Panc1 (cell line): ENCODE measurements around the gene KRCC1. TPM values are rescaled to one million over a fixed set of nuclear protein-coding genes. Genes with fewer than 3 reads are reported as not detected.

Experiments used
- ATAC-seq: fragments of 200-7000 bp; cut with Tn5 transposase; 2 replicates; pipeline ENCODE4 v1.9.1; 2020; ENCODE audit warnings: mild to moderate bottlenecking, moderate library complexity
- BruUV-seq: library from RNA; stranded (reverse); fragments of 400-500 nt; replicated peaks from 2 replicates; lab custom pipeline; 2021; lab: Mats Ljungman, UMichigan
- CTCF ChIA-PET: fragments of 300-600 bp; sonication (Branson Sonifier 250); formaldehyde crosslinking; loops from one replicate; lab custom pipeline; 2022; ENCODE audit warnings: antibody characterized with exemption; lab: Charles Lee
- POLR2A ChIA-PET: fragments of 300-600 bp; sonication (Branson Sonifier 250); formaldehyde crosslinking; loops from one replicate; lab custom pipeline; 2022; ENCODE audit warnings: antibody characterized with exemption; lab: Charles Lee
- DNase-seq: peaks from one replicate; pipeline ENCODE4 v3.0.0-alpha.2; 2010; ENCODE audit warnings: low read depth, low spot score
- H3K27ac ChIP-seq: 2 replicates; pipeline ENCODE4 v1.5.1; 2011; ENCODE audit warnings: mild to moderate bottlenecking, low read length, inconsistent platforms
- H3K27me3 ChIP-seq: fragments of 200-500 bp; sonication (Bioruptor generic); 2 replicates; pipeline ENCODE4 v1.6.0; 2014; ENCODE audit warnings: low read length, inconsistent platforms; ENCODE audit not compliant: control insufficient read depth, insufficient read depth
- H3K36me3 ChIP-seq: fragments of 200-500 bp; sonication (Bioruptor generic); 2 replicates; pipeline ENCODE4 v1.5.1; 2014; ENCODE audit warnings: inconsistent platforms, mild to moderate bottlenecking, low read length, moderate library complexity; ENCODE audit not compliant: control insufficient read depth, insufficient read depth
- H3K4me1 ChIP-seq: 2 replicates; pipeline ENCODE4 v1.5.1; 2011; ENCODE audit warnings: inconsistent platforms, mild to moderate bottlenecking, low read length, moderate library complexity; ENCODE audit not compliant: control insufficient read depth, insufficient read depth
- H3K4me3 ChIP-seq, 2 experiments: 2 replicates each; pipeline ENCODE4 v1.5.1; 2011 to 2012; ENCODE audit warnings: low read depth in 2 of 2, low read length in 2 of 2, mild to moderate bottlenecking in 2 of 2, inconsistent platforms in 1 of 2, moderate library complexity in 1 of 2
- H3K9me3 ChIP-seq: fragments of 200-500 bp; sonication (Bioruptor generic); 2 replicates; pipeline ENCODE4 v1.5.1; 2014; ENCODE audit warnings: low read depth, mild to moderate bottlenecking, inconsistent platforms, low read length, moderate library complexity; ENCODE audit not compliant: control insufficient read depth, insufficient read depth
- POLR2AphosphoS5 ChIP-seq: IDR thresholded peaks from 2 replicates; pipeline ENCODE4 v1.6.1; 2012; ENCODE audit warnings: mild to moderate bottlenecking, low read depth, low read length, moderate library complexity
- SIN3A ChIP-seq: IDR thresholded peaks from 2 replicates; pipeline ENCODE4 v1.6.1; 2012; ENCODE audit warnings: low read depth, mild to moderate bottlenecking, low read length, moderate library complexity, borderline replicate concordance; ENCODE audit not compliant: insufficient read depth
- TCF7L2 ChIP-seq: IDR thresholded peaks from 2 replicates; pipeline ENCODE4 v1.6.1; 2011; ENCODE audit warnings: mild to moderate bottlenecking, low read depth, low read length, inconsistent platforms
- in situ Hi-C: cut with HindIII; loops from 2 replicates; pipeline ENCODE4 v1.10.0; 2016; ENCODE audit warnings: low sequenced_read_pairs, low pct_unique_long_range_greater_than_20kb
- intact Hi-C: fragments of 100-400 bp; cut with micrococcal nuclease; formaldehyde crosslinking; loops from one replicate; pipeline ENCODE4 v1.10.0; 2022; ENCODE audit not compliant: unreplicated experiment
- total RNA-seq: library from RNA; stranded (reverse); gene quantifications from one replicate; pipeline ENCODE4 v1.2.1, GENCODE V29; 2021; ENCODE audit not compliant: unreplicated experiment
- TF ChIP-seq, protein P1 (sequence below): fragments of 450-650 bp; IDR thresholded peaks from 2 replicates; pipeline ENCODE4 v1.5.1; 2017; ENCODE audit warnings: mild to moderate bottlenecking
- TF ChIP-seq, protein P2 (sequence below), 2 experiments: IDR thresholded peaks; 2 replicates each; pipeline ENCODE4 v1.6.1; 2011 to 2012; ENCODE audit warnings: low read depth in 2 of 2, control low read depth in 1 of 2, low read length in 1 of 2, mild to moderate bottlenecking in 1 of 2, moderate library complexity in 1 of 2; ENCODE audit not compliant: insufficient read depth in 1 of 2

The KRCC1 gene
- total RNA-seq, 1 experiment from 2014 or later, result 7.6 TPM

DNA sequence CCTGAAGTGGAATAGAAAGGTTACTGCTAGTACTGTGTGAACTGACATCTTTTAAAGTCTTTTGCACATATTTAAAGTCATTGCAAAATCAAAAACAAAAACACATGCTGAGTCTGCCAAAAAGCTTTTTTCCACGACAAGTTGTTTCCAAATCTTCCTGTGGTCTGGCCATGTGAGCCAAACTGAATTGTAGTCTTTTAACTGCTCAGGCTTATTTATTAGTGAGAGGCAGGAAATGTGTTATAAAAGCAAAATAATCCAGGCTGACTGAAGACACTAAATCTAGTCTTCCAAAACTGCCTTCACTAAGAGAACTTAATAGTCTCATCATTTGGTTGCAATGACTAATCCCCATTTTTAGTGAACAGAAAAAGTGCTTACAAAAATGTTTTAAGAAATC lies 2.3 kb downstream of the KRCC1 start:
- intact Hi-C loops (no loop called here), in situ Hi-C loops (no loop called here)
- ATAC-seq, result no peak
- no TSS peak for BruUV-seq
- ChIA-PET CTCF (no interaction called here), POLR2A (no interaction called here)
- no peak overlapping the region for H3K4me3 ChIP-seq
- no peak for DNase-seq
- TF ChIP-seq, protein P1, sequence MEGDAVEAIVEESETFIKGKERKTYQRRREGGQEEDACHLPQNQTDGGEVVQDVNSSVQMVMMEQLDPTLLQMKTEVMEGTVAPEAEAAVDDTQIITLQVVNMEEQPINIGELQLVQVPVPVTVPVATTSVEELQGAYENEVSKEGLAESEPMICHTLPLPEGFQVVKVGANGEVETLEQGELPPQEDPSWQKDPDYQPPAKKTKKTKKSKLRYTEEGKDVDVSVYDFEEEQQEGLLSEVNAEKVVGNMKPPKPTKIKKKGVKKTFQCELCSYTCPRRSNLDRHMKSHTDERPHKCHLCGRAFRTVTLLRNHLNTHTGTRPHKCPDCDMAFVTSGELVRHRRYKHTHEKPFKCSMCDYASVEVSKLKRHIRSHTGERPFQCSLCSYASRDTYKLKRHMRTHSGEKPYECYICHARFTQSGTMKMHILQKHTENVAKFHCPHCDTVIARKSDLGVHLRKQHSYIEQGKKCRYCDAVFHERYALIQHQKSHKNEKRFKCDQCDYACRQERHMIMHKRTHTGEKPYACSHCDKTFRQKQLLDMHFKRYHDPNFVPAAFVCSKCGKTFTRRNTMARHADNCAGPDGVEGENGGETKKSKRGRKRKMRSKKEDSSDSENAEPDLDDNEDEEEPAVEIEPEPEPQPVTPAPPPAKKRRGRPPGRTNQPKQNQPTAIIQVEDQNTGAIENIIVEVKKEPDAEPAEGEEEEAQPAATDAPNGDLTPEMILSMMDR, result no peak
- no peak for TF ChIP-seq POLR2AphosphoS5
- TF ChIP-seq, protein P2, sequence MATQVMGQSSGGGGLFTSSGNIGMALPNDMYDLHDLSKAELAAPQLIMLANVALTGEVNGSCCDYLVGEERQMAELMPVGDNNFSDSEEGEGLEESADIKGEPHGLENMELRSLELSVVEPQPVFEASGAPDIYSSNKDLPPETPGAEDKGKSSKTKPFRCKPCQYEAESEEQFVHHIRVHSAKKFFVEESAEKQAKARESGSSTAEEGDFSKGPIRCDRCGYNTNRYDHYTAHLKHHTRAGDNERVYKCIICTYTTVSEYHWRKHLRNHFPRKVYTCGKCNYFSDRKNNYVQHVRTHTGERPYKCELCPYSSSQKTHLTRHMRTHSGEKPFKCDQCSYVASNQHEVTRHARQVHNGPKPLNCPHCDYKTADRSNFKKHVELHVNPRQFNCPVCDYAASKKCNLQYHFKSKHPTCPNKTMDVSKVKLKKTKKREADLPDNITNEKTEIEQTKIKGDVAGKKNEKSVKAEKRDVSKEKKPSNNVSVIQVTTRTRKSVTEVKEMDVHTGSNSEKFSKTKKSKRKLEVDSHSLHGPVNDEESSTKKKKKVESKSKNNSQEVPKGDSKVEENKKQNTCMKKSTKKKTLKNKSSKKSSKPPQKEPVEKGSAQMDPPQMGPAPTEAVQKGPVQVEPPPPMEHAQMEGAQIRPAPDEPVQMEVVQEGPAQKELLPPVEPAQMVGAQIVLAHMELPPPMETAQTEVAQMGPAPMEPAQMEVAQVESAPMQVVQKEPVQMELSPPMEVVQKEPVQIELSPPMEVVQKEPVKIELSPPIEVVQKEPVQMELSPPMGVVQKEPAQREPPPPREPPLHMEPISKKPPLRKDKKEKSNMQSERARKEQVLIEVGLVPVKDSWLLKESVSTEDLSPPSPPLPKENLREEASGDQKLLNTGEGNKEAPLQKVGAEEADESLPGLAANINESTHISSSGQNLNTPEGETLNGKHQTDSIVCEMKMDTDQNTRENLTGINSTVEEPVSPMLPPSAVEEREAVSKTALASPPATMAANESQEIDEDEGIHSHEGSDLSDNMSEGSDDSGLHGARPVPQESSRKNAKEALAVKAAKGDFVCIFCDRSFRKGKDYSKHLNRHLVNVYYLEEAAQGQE (IDR thresholded peaks at IDR 0.05; ENCODE audit: insufficient read depth in 1 of 2, low read depth in 2 of 2, low read length in 1 of 2), result no peak
- H3K27me3 ChIP-seq, result no peaks in the 10 kb centered on the region
- H3K9me3 ChIP-seq, result no peaks in the 10 kb centered on the region
- H3K4me1 ChIP-seq, result peaks cover 15% of the 10 kb centered on the region; the same call in 1 of the 2 replicates
- H3K36me3 ChIP-seq, result 0 out of 2 replicates have a peak, but pooled peaks cover 2% of the 10 kb centered on the region
- no peak overlapping the region for H3K27ac ChIP-seq

DNA sequence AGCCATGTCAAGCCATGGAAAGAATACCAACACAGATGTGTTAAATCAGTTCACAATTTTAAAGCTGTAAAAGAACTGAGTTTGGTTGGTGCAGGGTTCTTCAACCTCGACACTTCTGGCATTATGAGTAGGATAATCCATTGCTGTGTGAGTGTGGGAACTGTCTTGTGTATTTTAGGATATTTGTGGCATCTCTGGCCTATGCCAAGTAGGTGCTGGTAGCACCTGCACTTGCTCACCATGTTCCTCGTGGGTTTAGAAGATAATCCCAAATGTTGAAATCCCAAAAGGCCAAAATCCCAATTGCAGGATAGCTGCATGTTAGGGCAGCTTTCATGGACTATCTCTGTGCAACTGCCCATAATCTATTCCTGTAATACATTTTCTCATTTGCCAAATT lies 3.8 kb downstream of the KRCC1 start:
- intact Hi-C loops, result no loop called here
- in situ Hi-C loops, result no loop called here
- TF ChIP-seq, protein P2 (IDR thresholded peaks at IDR 0.05; ENCODE audit: insufficient read depth in 1 of 2, low read depth in 2 of 2, low read length in 1 of 2), result no peak
- TF ChIP-seq SIN3A (no peak), TCF7L2 (no peak), POLR2AphosphoS5 (no peak; the same call in 1 of the 2 replicates)
- TF ChIP-seq, protein P1, result no peak
- ATAC-seq (no peak), DNase-seq (no peak)
- POLR2A ChIA-PET, result no interaction called here
- no TSS peak for BruUV-seq
- Histone ChIP-seq H3K4me1 (peaks cover 15% of the 10 kb centered on the region; the same call in 1 of the 2 replicates), H3K27me3 (no peaks in the 10 kb centered on the region), H3K27ac (no peak overlapping the region), H3K4me3 (no peak overlapping the region), H3K9me3 (no peaks in the 10 kb centered on the region), H3K36me3 (0 out of 2 replicates have a peak, but pooled peaks cover 2% of the 10 kb centered on the region)
- CTCF ChIA-PET, result no interaction called here
